ENCODE results near the gene DIS3L2. TPM values are rescaled to one million over a fixed set of nuclear protein-coding genes. Genes with fewer than 3 reads are reported as not detected.

The DIS3L2 gene
- total RNA-seq, 1 donor from 2014 or later = 24.0 TPM

GRCh38 chr2:231957913-231958763, 3.4 kb upstream of the DIS3L2 start:
- H3K9ac ChIP-seq (ENCODE audit: low read length) = no peak overlapping the region
- FAIRE-seq = no peak

GRCh38 chr2:231960810-231961348, 634 bp upstream of the DIS3L2 start:
- Mint-ChIP-seq H3K36me3 (ENCODE audit: low read depth, unreplicated experiment) (peaks cover 3% of the 10 kb centered on the region), H3K27me3 (ENCODE audit: low read depth, unreplicated experiment) (no peaks in the 10 kb centered on the region), H3K4me3 (ENCODE audit: unreplicated experiment) (peak overlapping the region; percentile 93), H3K9me3 (ENCODE audit: unreplicated experiment) (peaks cover 4% of the 10 kb centered on the region), H3K27ac (ENCODE audit: unreplicated experiment) (peak overlapping the region; percentile 85), H3K4me1 (ENCODE audit: low read depth, unreplicated experiment) (peaks cover 5% of the 10 kb centered on the region)
- H4K20me1 ChIP-seq (ENCODE audit: insufficient read depth, low read length) = peaks cover 13% of the 10 kb centered on the region
- H3K9me3 ChIP-seq (ENCODE audit: insufficient read depth, low read depth, low read length) = no peaks in the 10 kb centered on the region
- H3K27ac ChIP-seq (ENCODE audit: low read depth, low read length) = peak overlapping the region; percentile 77
- DNase-seq (ENCODE audit: low read depth) (no peak), FAIRE-seq (no peak)
- H3K79me2 ChIP-seq (ENCODE audit: insufficient read depth, low read length) = peaks cover 40% of the 10 kb centered on the region
- H2AFZ ChIP-seq (ENCODE audit: low read depth, low read length) = peak overlapping the region; percentile 88
- H3K36me3 ChIP-seq (ENCODE audit: insufficient read depth, low read length) = no peaks in the 10 kb centered on the region
- H3K27me3 ChIP-seq (ENCODE audit: insufficient read depth, low read length) = peaks cover 6% of the 10 kb centered on the region
- peak overlapping the region; percentile 89 for H3K9ac ChIP-seq (ENCODE audit: low read length)
- peak overlapping the region; percentile 86 for H3K4me3 ChIP-seq (ENCODE audit: insufficient read depth, low read depth, low read length)
- no peak for TF ChIP-seq CTCF (IDR thresholded peaks at IDR 0.05; ENCODE audit: insufficient read depth, low read depth, low read length)
- TF ChIP-seq EZH2 (IDR thresholded peaks at IDR 0.05; ENCODE audit: insufficient read depth, low read length) = no peak
- peaks cover 4% of the 10 kb centered on the region for H3K4me1 ChIP-seq (ENCODE audit: insufficient read depth, low read length)
- peak overlapping the region; percentile 91 for H3K4me2 ChIP-seq (ENCODE audit: low read length)

More at GRCh38 chr2:231957913-231958763, 3.4 kb upstream of the DIS3L2 start:
- Mint-ChIP-seq H3K9me3 (ENCODE audit: unreplicated experiment) (peaks cover 4% of the 10 kb centered on the region), H3K4me3 (ENCODE audit: unreplicated experiment) (no peak overlapping the region), H3K27me3 (ENCODE audit: low read depth, unreplicated experiment) (no peaks in the 10 kb centered on the region), H3K4me1 (ENCODE audit: low read depth, unreplicated experiment) (peaks cover 5% of the 10 kb centered on the region), H3K36me3 (ENCODE audit: low read depth, unreplicated experiment) (peaks cover 3% of the 10 kb centered on the region), H3K27ac (ENCODE audit: unreplicated experiment) (no peak overlapping the region)
- Histone ChIP-seq H3K27me3 (ENCODE audit: insufficient read depth, low read length) (peaks cover 10% of the 10 kb centered on the region), H3K9me3 (ENCODE audit: insufficient read depth, low read depth, low read length) (no peaks in the 10 kb centered on the region), H3K4me1 (ENCODE audit: insufficient read depth, low read length) (peaks cover 4% of the 10 kb centered on the region), H3K4me2 (ENCODE audit: low read length) (no peak overlapping the region), H3K79me2 (ENCODE audit: insufficient read depth, low read length) (peaks cover 12% of the 10 kb centered on the region), H3K27ac (ENCODE audit: low read depth, low read length) (no peak overlapping the region), H4K20me1 (ENCODE audit: insufficient read depth, low read length) (peaks cover 1% of the 10 kb centered on the region), H3K4me3 (ENCODE audit: insufficient read depth, low read depth, low read length) (no peak overlapping the region), H3K36me3 (ENCODE audit: insufficient read depth, low read length) (no peaks in the 10 kb centered on the region), H2AFZ (ENCODE audit: low read depth, low read length) (no peak overlapping the region)
- no peak for DNase-seq (ENCODE audit: low read depth)
- no peak for TF ChIP-seq CTCF (IDR thresholded peaks at IDR 0.05; ENCODE audit: insufficient read depth, low read depth, low read length)
- TF ChIP-seq EZH2 (IDR thresholded peaks at IDR 0.05; ENCODE audit: insufficient read depth, low read length) = no peak
